ENCODE measurements around the gene S100A2.

GRCh38 chr1:153520818-153521476 is 44.7 kb downstream of the S100A2 start:
- TF ChIP-seq POLR2AphosphoS5 (IDR thresholded peaks at IDR 0.05; ENCODE audit: low read depth) (no peak), EZH2phosphoT487 (IDR thresholded peaks at IDR 0.05; ENCODE audit: unreplicated experiment) (no peak), CTCF (conservative IDR thresholded peaks at IDR 0.05; ENCODE audit: low read depth in 2 of 2) (no peak), ZNF462 (CRISPR knock-in tag; IDR thresholded peaks at IDR 0.05) (no peak), ZNF331 (CRISPR knock-in tag; IDR thresholded peaks at IDR 0.05; ENCODE audit: low read depth) (no peak), CREB1 (CRISPR knock-in tag; IDR thresholded peaks at IDR 0.05; ENCODE audit: low read depth) (no peak)

All from GM23338 (cell line).